Skeletal muscle tissue (tissue), 4 donors: ENCODE data around the gene CRX. TPM values are rescaled to one million over a fixed set of nuclear protein-coding genes. Genes with fewer than 3 reads are reported as not detected.

Experiments used
- H3K27ac ChIP-seq: one replicate; pipeline ENCODE4 v1.7.0; 2013; ENCODE audit warnings: mild to moderate bottlenecking, low read depth, low read length, inconsistent platforms
- H3K27me3 ChIP-seq, 3 donors: one replicate each; pipeline ENCODE4 v1.7.0; 2013; ENCODE audit warnings: low read length in 3 of 3; ENCODE audit not compliant: control insufficient read depth in 3 of 3, insufficient read depth in 3 of 3
- H3K36me3 ChIP-seq, 3 donors: one replicate each; pipeline ENCODE4 v1.7.0; 2013; ENCODE audit warnings: low read length in 3 of 3; ENCODE audit not compliant: control insufficient read depth in 3 of 3, insufficient read depth in 3 of 3
- H3K4me1 ChIP-seq, 3 donors: one replicate each; pipeline ENCODE4 v1.7.0; 2013; ENCODE audit warnings: low read length in 3 of 3, mild to moderate bottlenecking in 3 of 3; ENCODE audit not compliant: control insufficient read depth in 3 of 3, insufficient read depth in 3 of 3
- H3K4me3 ChIP-seq, 3 donors: one replicate each; pipeline ENCODE4 v1.7.0; 2013; ENCODE audit warnings: low read length in 3 of 3
- H3K9ac ChIP-seq, 3 donors: one replicate each; pipeline ENCODE4 v1.7.0; 2013; ENCODE audit warnings: low read length in 3 of 3, mild to moderate bottlenecking in 3 of 3, moderate library complexity in 2 of 3, low read depth in 1 of 3
- H3K9me3 ChIP-seq, 3 donors: one replicate each; pipeline ENCODE4 v1.7.0; 2013; ENCODE audit warnings: low read length in 3 of 3; ENCODE audit not compliant: control insufficient read depth in 3 of 3
- total RNA-seq: library from RNA; depleted of rRNA; stranded (reverse); fragments of >200 nt; gene quantifications from one replicate; pipeline ENCODE4 v1.2.3, GENCODE V29; 2014
- donor health status: Osteomylitis.

CRX gene
- total RNA-seq, 1 donor from 2014 or later = not detected

DNA sequence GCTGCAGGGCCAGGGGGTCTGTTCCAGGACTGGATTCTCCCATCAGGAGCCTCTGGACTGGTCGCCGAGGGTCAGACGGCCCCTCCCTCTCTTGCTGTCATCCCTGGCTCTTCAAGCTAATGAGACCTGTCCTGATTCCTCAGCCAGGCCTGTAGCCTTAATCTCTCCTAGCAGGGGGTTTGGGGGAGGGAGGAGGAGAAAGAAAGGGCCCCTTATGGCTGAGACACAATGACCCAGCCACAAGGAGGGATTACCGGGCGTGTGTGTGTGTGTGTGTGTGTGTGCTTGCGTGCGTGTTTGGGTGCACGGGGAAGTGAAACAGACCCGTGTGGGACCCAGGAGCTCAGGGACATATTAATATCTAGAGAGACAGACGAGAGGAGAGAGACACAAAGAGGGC, 1.9 kb upstream of the CRX start:
- no peak overlapping the region for H3K27ac ChIP-seq
- H3K36me3 ChIP-seq = no peaks in the 10 kb centered on the region
- H3K9ac ChIP-seq = no peak overlapping the region
- no peak overlapping the region for H3K4me3 ChIP-seq
- no peaks in the 10 kb centered on the region for H3K4me1 ChIP-seq
- peaks cover 18 to 46% (median 38%) of the 10 kb centered on the region in 3 donors for H3K27me3 ChIP-seq
- no peaks in the 10 kb centered on the region for H3K9me3 ChIP-seq

GRCh38 chr19:47820410-47820809, 1.3 kb upstream of the CRX start:
- Histone ChIP-seq H3K9ac (no peak overlapping the region), H3K4me3 (no peak overlapping the region), H3K9me3 (no peaks in the 10 kb centered on the region), H3K27me3 (peaks cover 18 to 46% (median 38%) of the 10 kb centered on the region in 3 donors), H3K27ac (no peak overlapping the region), H3K36me3 (no peaks in the 10 kb centered on the region), H3K4me1 (no peaks in the 10 kb centered on the region)

DNA sequence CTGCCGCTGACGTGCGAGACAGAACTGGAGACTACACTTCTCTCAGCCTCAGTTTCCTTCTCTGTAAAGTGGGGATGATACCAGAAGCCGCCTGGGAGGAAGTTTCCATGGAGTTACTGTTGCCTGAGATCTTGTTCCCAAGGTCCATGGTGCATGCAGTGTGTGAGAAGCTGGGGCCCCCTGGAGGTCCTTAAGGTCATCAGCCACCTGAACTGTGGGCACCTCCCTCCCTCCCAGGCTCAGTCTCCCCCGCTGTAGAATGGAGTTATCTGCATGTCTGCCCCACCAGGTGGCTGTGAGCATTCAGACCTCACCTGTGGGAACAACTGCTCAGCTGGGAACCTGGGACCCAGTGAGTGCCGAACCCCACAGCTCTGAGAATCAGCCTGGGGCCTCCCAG, 2.7 kb downstream of the CRX start:
- H3K9me3 ChIP-seq = no peaks in the 10 kb centered on the region
- no peak overlapping the region for H3K4me3 ChIP-seq
- H3K4me1 ChIP-seq = no peaks in the 10 kb centered on the region
- no peak overlapping the region for H3K27ac ChIP-seq
- H3K36me3 ChIP-seq = no peaks in the 10 kb centered on the region
- H3K27me3 ChIP-seq = peaks cover 16 to 32% (median 31%) of the 10 kb centered on the region in 3 donors
- H3K9ac ChIP-seq = no peak overlapping the region

DNA sequence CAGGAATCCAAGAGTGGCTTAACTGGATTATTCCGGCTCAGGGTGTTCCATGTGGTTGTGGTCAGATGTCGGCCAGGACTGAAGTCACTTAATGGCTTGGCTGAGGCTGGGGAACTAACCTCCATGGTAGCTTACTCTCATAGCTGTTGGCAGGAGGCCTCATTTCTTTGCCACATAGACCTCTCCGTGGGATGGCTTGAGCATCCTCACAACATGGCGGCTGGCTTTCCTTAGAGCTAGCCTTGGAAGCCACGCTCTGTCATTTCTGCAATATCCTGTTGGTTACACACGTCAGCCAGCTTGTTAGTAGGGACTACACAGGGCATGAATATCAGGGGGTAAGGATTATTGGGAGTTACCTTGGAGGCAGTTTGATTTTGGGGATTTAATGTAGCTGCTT, 5.1 kb downstream of the CRX start:
- H3K27ac ChIP-seq = no peak overlapping the region
- H3K27me3 ChIP-seq = peaks cover 6 to 14% (median 12%) of the 10 kb centered on the region in 3 donors
- no peaks in the 10 kb centered on the region for H3K36me3 ChIP-seq
- no peak overlapping the region for H3K4me3 ChIP-seq
- no peak overlapping the region for H3K9ac ChIP-seq
- no peaks in the 10 kb centered on the region for H3K9me3 ChIP-seq
- H3K4me1 ChIP-seq = no peaks in the 10 kb centered on the region

GRCh38 chr19:47832723-47833122, 11.0 kb downstream of the CRX start:
- no peak overlapping the region for H3K27ac ChIP-seq
- no peaks in the 10 kb centered on the region for H3K4me1 ChIP-seq
- H3K27me3 ChIP-seq = peaks cover 0 to 8% (median 3%) of the 10 kb centered on the region in 3 donors
- no peaks in the 10 kb centered on the region for H3K9me3 ChIP-seq
- H3K9ac ChIP-seq = no peak overlapping the region
- H3K36me3 ChIP-seq = no peaks in the 10 kb centered on the region
- no peak overlapping the region for H3K4me3 ChIP-seq

GRCh38 chr19:47836038-47836437, 14.3 kb downstream of the CRX start:
- Histone ChIP-seq H3K4me1 (no peaks in the 10 kb centered on the region), H3K36me3 (no peaks in the 10 kb centered on the region), H3K27ac (no peak overlapping the region)

GRCh38 chr19:47839411-47839810, 17.7 kb downstream of the CRX start:
- peaks cover 5 to 26% (median 18%) of the 10 kb centered on the region in 3 donors for H3K27me3 ChIP-seq
- no peaks in the 10 kb centered on the region for H3K9me3 ChIP-seq
- H3K4me3 ChIP-seq = no peak overlapping the region
- H3K9ac ChIP-seq = no peak overlapping the region
- no peaks in the 10 kb centered on the region for H3K4me1 ChIP-seq
- no peaks in the 10 kb centered on the region for H3K36me3 ChIP-seq
- no peak overlapping the region for H3K27ac ChIP-seq

More at GRCh38 chr19:47836038-47836437, 14.3 kb downstream of the CRX start:
- Histone ChIP-seq H3K27me3 (peaks cover 3 to 15% (median 3%) of the 10 kb centered on the region in 3 donors), H3K4me3 (no peak overlapping the region), H3K9ac (no peak overlapping the region), H3K9me3 (no peaks in the 10 kb centered on the region)

GRCh38 chr19:47839913-47840312, 18.2 kb downstream of the CRX start:
- no peaks in the 10 kb centered on the region for H3K36me3 ChIP-seq
- no peak overlapping the region for H3K27ac ChIP-seq
- H3K4me1 ChIP-seq = no peaks in the 10 kb centered on the region
- no peak overlapping the region for H3K9ac ChIP-seq
- peaks cover 5 to 25% (median 18%) of the 10 kb centered on the region in 3 donors for H3K27me3 ChIP-seq
- H3K9me3 ChIP-seq = no peaks in the 10 kb centered on the region
- H3K4me3 ChIP-seq = no peak overlapping the region

DNA sequence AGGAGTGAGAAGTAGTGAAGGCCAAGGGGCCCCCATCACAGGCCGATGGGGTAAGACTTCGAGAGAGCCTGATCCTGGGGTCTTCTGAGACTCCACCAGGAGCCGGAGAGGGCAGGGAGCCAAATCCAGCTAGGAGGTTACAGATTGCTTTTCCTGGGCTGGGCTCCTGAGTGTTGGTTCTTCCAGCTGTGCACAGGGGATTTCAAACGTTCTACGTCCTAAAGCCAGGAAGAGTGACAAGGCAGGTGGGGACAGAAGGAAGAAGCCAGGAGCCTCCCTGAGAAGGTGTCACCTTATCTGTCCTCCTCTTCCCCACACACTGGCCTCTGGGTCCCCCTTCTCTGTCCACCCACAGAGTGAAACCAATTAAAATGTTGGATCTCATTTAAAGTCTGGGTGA, 21.2 kb downstream of the CRX start:
- H3K27me3 ChIP-seq = peaks cover 5 to 25% (median 18%) of the 10 kb centered on the region in 3 donors
- no peak overlapping the region for H3K9ac ChIP-seq
- H3K36me3 ChIP-seq = no peaks in the 10 kb centered on the region
- H3K4me3 ChIP-seq = no peak overlapping the region
- no peak overlapping the region for H3K27ac ChIP-seq
- H3K4me1 ChIP-seq = no peaks in the 10 kb centered on the region
- H3K9me3 ChIP-seq = no peaks in the 10 kb centered on the region

GRCh38 chr19:47848425-47848822, 26.7 kb downstream of the CRX start:
- no peak overlapping the region for H3K4me3 ChIP-seq
- H3K9me3 ChIP-seq = no peaks in the 10 kb centered on the region
- H3K36me3 ChIP-seq = no peaks in the 10 kb centered on the region
- no peak overlapping the region for H3K9ac ChIP-seq
- peaks cover 0 to 4% (median 0%) of the 10 kb centered on the region in 3 donors for H3K4me1 ChIP-seq
- H3K27ac ChIP-seq = no peak overlapping the region
- H3K27me3 ChIP-seq = peaks cover 20 to 31% (median 23%) of the 10 kb centered on the region in 3 donors
